Spinal cord (tissue), 10 donors: ENCODE results near the gene MEIOB. TPM values are rescaled to one million over a fixed set of nuclear protein-coding genes. Genes with fewer than 3 reads are reported as not detected.

Experiments
- DNase-seq, 6 donors: peaks; one replicate each; pipeline versions ENCODE4 v3.0.0 to v3.0.0-alpha.2; 2013 to 2015; ENCODE audit warnings: low spot score in 6 of 6, low read depth in 4 of 6
- H3K27ac ChIP-seq: one replicate; pipeline ENCODE4 v1.5.1; 2013; ENCODE audit warnings: low read depth, low read length, control low read depth
- H3K27me3 ChIP-seq: one replicate; pipeline ENCODE4 v1.6.1; 2013; ENCODE audit warnings: low read length; ENCODE audit not compliant: control insufficient read depth, insufficient read depth
- H3K36me3 ChIP-seq: one replicate; pipeline ENCODE4 v1.6.1; 2013; ENCODE audit warnings: low read length; ENCODE audit not compliant: control insufficient read depth, insufficient read depth
- H3K4me1 ChIP-seq: one replicate; pipeline ENCODE4 v1.6.1; 2013; ENCODE audit warnings: low read length; ENCODE audit not compliant: control insufficient read depth, insufficient read depth
- H3K4me3 ChIP-seq: one replicate; pipeline ENCODE4 v1.5.1; 2013; ENCODE audit warnings: low read depth, low read length, control low read depth
- H3K9me3 ChIP-seq: one replicate; pipeline ENCODE4 v1.6.1; 2013; ENCODE audit warnings: low read length; ENCODE audit not compliant: control insufficient read depth, insufficient read depth
- WGBS: methylation state at CpG from one replicate; pipeline ENCODE4 v1.1.5; 2013; ENCODE audit warnings: missing lambda C conversion rate; ENCODE audit not compliant: insufficient coverage; 5-methylcytosine and 5-hydroxymethylcytosine counted together
- polyA plus RNA-seq, 2 donors: library from polyadenylated mRNA; unstranded; fragments of 120-200 nt; gene quantifications; one replicate each; pipeline ENCODE4 v1.2.1, GENCODE V29; 2013; ENCODE audit not compliant: insufficient read length in 2 of 2
- total RNA-seq, 2 donors: library from RNA; depleted of rRNA in 1 of 2; stranded (reverse); fragments of 120-200 nt in 1 of 2; fragments of >200 nt in 1 of 2; gene quantifications; one replicate each; pipeline versions ENCODE4 v1.2.3 to v1.2.4, GENCODE V29; 2013 to 2014
- donor health status: healthy.

The MEIOB gene
- total and polyA plus RNA-seq, 4 donors = 0.83 to 2.6 (median 1.5) TPM

DNA sequence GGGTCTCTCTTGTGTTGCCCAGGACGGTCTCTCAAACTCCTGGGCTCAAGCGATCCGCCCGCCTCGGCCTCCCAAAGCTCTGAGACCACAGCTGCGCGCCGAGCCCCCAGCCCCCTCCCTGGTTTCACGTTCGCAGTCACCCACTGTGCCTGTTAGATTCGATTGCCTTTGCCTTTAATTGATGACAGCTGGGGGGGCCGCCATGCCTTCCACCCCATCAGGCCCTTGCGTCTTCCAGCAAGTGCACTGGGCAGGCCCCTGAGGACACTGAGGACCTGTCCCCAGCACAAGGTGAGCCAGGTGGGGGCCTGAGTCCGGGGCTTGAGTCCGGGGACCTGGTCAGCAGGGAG, 81.7 kb downstream of the MEIOB start:
- H3K4me3 ChIP-seq = no peak overlapping the region
- peaks cover 98% of the 10 kb centered on the region for H3K36me3 ChIP-seq
- DNase-seq = no peak
- peaks cover under 1% of the 10 kb centered on the region for H3K4me1 ChIP-seq
- no peaks in the 10 kb centered on the region for H3K27me3 ChIP-seq
- 92% methylated on average over 15 of the region's 15 CpGs for WGBS
- H3K27ac ChIP-seq = no peak overlapping the region
- no peaks in the 10 kb centered on the region for H3K9me3 ChIP-seq

GRCh38 chr16:1789643-1790045, 82.3 kb downstream of the MEIOB start:
- H3K9me3 ChIP-seq = no peaks in the 10 kb centered on the region
- no peak for DNase-seq
- no peak overlapping the region for H3K4me3 ChIP-seq
- H3K36me3 ChIP-seq = peaks cover 99% of the 10 kb centered on the region
- no peaks in the 10 kb centered on the region for H3K27me3 ChIP-seq
- WGBS = 100% methylated on average over 5 of the region's 25 CpGs
- H3K27ac ChIP-seq = no peak overlapping the region
- peaks cover 5% of the 10 kb centered on the region for H3K4me1 ChIP-seq

GRCh38 chr16:1788708-1789100, 83.3 kb downstream of the MEIOB start:
- H3K27me3 ChIP-seq = no peaks in the 10 kb centered on the region
- no peak overlapping the region for H3K4me3 ChIP-seq
- H3K4me1 ChIP-seq = peaks cover 13% of the 10 kb centered on the region
- no peak for DNase-seq
- 86% methylated on average over 19 of the region's 19 CpGs for WGBS
- no peaks in the 10 kb centered on the region for H3K9me3 ChIP-seq
- H3K36me3 ChIP-seq = peaks cover 94% of the 10 kb centered on the region
- H3K27ac ChIP-seq = no peak overlapping the region

GRCh38 chr16:1788095-1788707, 83.8 kb downstream of the MEIOB start:
- no peak overlapping the region for H3K27ac ChIP-seq
- peaks cover 18% of the 10 kb centered on the region for H3K4me1 ChIP-seq
- H3K4me3 ChIP-seq = no peak overlapping the region
- H3K36me3 ChIP-seq = peaks cover 89% of the 10 kb centered on the region
- DNase-seq = no peak
- no peaks in the 10 kb centered on the region for H3K27me3 ChIP-seq
- 95% methylated on average over 34 of the region's 38 CpGs for WGBS
- H3K9me3 ChIP-seq = no peaks in the 10 kb centered on the region

DNA sequence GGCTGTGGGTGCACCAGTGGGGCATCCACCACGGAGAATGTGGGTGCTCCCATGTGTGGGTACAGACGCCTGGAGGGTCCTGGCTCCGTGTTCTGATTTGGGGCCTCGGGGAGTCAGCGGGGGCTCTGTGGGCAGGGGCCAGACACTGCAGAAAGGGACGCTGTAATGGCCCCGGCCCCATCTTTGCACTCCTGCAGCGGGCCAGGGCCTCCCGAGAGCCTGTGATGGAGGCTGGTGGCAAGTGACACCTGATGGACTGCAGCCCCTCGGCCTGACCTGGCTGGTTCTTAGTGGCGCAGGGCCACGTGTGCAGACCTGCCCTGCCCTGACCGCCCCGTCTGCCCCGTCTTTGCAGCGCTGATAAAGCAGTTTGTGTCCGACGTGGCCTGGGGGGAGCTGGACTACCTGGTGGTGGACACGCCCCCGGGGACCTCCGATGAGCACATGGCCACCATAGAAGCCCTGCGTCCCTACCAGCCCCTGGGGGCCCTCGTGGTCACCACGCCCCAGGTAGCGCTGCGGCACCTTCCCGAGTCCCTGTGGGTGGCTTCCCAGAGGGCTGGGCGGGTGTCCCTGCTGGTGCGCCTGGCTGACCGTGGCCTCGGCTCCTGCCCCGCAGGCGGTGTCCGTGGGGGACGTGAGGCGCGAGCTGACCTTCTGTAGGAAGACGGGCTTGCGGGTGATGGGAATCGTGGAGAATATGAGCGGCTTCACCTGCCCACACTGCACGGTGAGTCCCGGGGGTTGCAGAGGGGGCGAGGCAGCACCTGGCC, 84.5 kb downstream of the MEIOB start:
- no peak for DNase-seq
- no peak overlapping the region for H3K27ac ChIP-seq
- no peaks in the 10 kb centered on the region for H3K27me3 ChIP-seq
- 94% methylated on average over 44 of the region's 44 CpGs for WGBS
- no peaks in the 10 kb centered on the region for H3K9me3 ChIP-seq
- H3K4me1 ChIP-seq = peaks cover 18% of the 10 kb centered on the region
- H3K36me3 ChIP-seq = peaks cover 82% of the 10 kb centered on the region
- H3K4me3 ChIP-seq = no peak overlapping the region

GRCh38 chr16:1787056-1787321, 85.0 kb downstream of the MEIOB start:
- Histone ChIP-seq H3K4me1 (peaks cover 18% of the 10 kb centered on the region), H3K27me3 (no peaks in the 10 kb centered on the region), H3K4me3 (no peak overlapping the region), H3K27ac (no peak overlapping the region), H3K9me3 (no peaks in the 10 kb centered on the region), H3K36me3 (peaks cover 77% of the 10 kb centered on the region)
- 91% methylated on average over 6 of the region's 6 CpGs for WGBS
- no peak for DNase-seq

GRCh38 chr16:1786242-1787055, 85.5 kb downstream of the MEIOB start:
- Histone ChIP-seq H3K9me3 (no peaks in the 10 kb centered on the region), H3K4me1 (peaks cover 23% of the 10 kb centered on the region), H3K4me3 (no peak overlapping the region), H3K27ac (no peak overlapping the region), H3K27me3 (no peaks in the 10 kb centered on the region), H3K36me3 (peaks cover 72% of the 10 kb centered on the region)
- no peak for DNase-seq
- WGBS = 92% methylated on average over 51 of the region's 51 CpGs

DNA sequence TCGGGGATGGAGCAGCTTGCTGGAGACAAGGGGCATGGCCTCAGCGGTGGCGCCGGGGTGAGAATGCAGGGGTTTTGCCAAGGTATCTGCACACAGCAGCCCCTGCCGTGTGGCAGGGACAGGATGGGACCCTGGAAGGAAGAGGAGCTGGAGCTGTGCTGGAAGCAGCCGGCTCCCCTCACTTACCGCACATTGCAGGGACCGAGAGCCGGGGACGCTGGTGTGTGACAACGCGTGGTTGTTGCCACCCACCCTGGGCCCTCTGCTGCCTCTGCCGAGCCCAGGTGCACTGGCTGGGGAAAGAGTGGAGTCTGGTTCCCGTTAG, 86.2 kb downstream of the MEIOB start:
- WGBS = 95% methylated on average over 14 of the region's 14 CpGs
- peaks cover 72% of the 10 kb centered on the region for H3K36me3 ChIP-seq
- H3K4me1 ChIP-seq = peaks cover 29% of the 10 kb centered on the region
- H3K4me3 ChIP-seq = no peak overlapping the region
- no peak overlapping the region for H3K27ac ChIP-seq
- H3K27me3 ChIP-seq = no peaks in the 10 kb centered on the region
- DNase-seq = no peak
- no peaks in the 10 kb centered on the region for H3K9me3 ChIP-seq

DNA sequence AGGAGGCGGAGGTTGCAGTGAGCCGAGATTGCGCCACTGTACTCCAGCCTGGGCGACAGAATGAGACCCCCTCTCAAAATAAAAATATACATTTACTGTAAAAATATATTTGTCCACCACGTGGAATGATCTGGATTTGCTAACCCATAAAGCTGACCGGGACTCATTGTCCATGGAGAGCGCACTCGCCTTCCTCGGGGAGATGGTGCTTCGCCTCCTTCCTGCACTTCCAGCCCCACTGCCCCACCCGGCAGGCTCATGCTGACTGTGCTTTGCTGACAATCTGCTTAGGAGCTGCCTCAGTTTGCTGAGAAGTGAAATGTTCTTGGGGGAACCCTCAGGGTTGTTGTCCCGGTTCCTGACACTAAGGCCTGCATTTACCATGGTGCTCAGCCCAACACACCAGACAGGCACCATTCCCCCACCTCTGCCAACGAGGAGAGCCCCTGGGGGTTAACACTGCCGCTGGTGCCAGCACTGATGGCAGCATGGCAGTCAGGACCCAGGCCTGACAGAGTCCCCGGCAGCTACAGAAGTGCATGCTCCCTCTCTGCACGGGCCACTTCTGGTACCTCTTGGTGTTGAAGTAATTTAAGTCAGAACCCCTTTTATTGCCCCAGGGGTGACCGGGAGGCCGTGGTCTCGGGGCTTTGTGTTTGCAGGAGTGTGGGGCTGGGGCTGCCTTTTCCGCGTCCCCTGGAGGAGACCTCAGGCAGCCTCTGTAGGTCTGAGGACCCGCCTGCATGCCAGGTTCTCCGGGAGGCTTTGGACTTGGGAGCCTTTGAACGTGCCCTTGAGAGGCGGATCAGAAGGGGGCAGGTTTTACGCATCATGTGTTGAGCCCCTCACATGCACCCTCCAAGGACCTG, 86.8 kb downstream of the MEIOB start:
- Histone ChIP-seq H3K27ac (no peak overlapping the region), H3K36me3 (peaks cover 71% of the 10 kb centered on the region), H3K9me3 (no peaks in the 10 kb centered on the region), H3K4me3 (no peak overlapping the region), H3K4me1 (peaks cover 32% of the 10 kb centered on the region), H3K27me3 (no peaks in the 10 kb centered on the region)
- WGBS = 92% methylated on average over 19 of the region's 26 CpGs
- no peak for DNase-seq
